ENCODE measurements around the gene TRIM50. TPM values are rescaled to one million over a fixed set of nuclear protein-coding genes. Genes with fewer than 3 reads are reported as not detected.
"Not testable (repeated sequence)": the region's sequence is repeated elsewhere in the genome, so short reads cannot be mapped to it uniquely, and the experiment has no call there.

TRIM50 gene
- total and polyA plus RNA-seq, 4 donors = 0.14 to 1.4 (median 0.15) TPM

- not testable (repeated sequence) for H3K27me3 ChIP-seq (ENCODE audit: control insufficient read depth in 4 of 4, insufficient read depth in 4 of 4, low read length in 3 of 4); H3K4me1 ChIP-seq (ENCODE audit: control insufficient read depth in 4 of 4, insufficient read depth in 4 of 4, low read length in 3 of 4); H3K36me3 ChIP-seq (ENCODE audit: control insufficient read depth in 4 of 4, insufficient read depth in 3 of 4, low read depth in 1 of 4, low read length in 3 of 4); H3K4me3 ChIP-seq (ENCODE audit: low read depth in 1 of 3, low read length in 3 of 3); H3K9ac ChIP-seq (ENCODE audit: low read depth in 1 of 2, low read length in 2 of 2); H3K27ac ChIP-seq (ENCODE audit: low read depth in 1 of 2, low read length in 2 of 2); H3K9me3 ChIP-seq (ENCODE audit: control insufficient read depth in 4 of 4, low read length in 3 of 4); DNase-seq (ENCODE audit: low spot score)
- WGBS = no CpG with 5 or more reads among the region's 13 CpGs
Observed at GRCh38 chr7:73297235-73297634, 30.6 kb downstream of the TRIM50 start.

DNA sequence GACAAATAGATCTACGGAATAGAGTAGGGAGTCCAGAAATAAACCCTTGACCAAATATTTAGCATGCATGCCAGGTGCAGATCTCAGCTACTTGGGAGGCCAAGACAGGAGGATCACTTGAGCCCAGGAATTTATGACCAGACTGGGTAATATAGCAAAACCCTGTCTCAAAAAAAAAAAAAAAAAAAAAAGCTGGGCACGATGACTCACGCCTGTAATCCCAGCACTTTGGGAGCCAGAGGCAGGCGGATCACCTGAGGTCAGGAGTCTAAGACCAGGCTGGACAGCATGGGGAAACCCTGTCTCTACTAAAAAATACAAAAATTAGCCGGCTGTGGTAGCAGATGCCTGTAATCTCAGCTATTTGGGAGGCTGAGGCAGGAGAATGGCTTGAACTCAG is 50.7 kb downstream of the TRIM50 start:
- H3K36me3 ChIP-seq (ENCODE audit: control insufficient read depth in 4 of 4, insufficient read depth in 3 of 4, low read depth in 1 of 4, low read length in 3 of 4); H3K27me3 ChIP-seq (ENCODE audit: control insufficient read depth in 4 of 4, insufficient read depth in 4 of 4, low read length in 3 of 4); DNase-seq (ENCODE audit: low spot score); H3K27ac ChIP-seq (ENCODE audit: low read depth in 1 of 2, low read length in 2 of 2); H3K9ac ChIP-seq (ENCODE audit: low read depth in 1 of 2, low read length in 2 of 2); H3K4me1 ChIP-seq (ENCODE audit: control insufficient read depth in 4 of 4, insufficient read depth in 4 of 4, low read length in 3 of 4); H3K9me3 ChIP-seq (ENCODE audit: control insufficient read depth in 4 of 4, low read length in 3 of 4); H3K4me3 ChIP-seq (ENCODE audit: low read depth in 1 of 3, low read length in 3 of 3): not testable (repeated sequence)
- WGBS = 76% methylated on average over 1 of the region's 5 CpGs

DNA sequence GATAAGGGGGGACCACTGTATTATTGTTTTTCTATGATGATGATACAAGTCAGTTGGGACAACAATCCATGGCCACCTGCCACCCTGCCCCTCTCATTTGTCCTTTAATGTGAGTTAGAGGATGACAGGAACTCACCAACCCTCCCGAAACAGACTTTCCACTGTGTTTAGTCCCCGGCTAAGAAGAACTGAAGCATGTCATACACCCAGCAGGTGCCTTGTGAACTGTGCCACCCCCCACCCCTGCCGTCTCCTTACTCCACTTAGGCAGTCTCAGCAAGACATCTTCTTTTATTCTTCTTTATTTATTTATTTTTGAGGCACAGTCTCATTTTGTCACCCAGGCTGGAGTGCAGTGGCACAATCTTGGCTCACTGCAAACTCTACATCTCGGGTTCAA is 60.1 kb downstream of the TRIM50 start:
- not testable (repeated sequence) for H3K36me3 ChIP-seq (ENCODE audit: control insufficient read depth in 4 of 4, insufficient read depth in 3 of 4, low read depth in 1 of 4, low read length in 3 of 4); H3K4me3 ChIP-seq (ENCODE audit: low read depth in 1 of 3, low read length in 3 of 3); DNase-seq (ENCODE audit: low spot score); H3K4me1 ChIP-seq (ENCODE audit: control insufficient read depth in 4 of 4, insufficient read depth in 4 of 4, low read length in 3 of 4); H3K27ac ChIP-seq (ENCODE audit: low read depth in 1 of 2, low read length in 2 of 2); H3K9me3 ChIP-seq (ENCODE audit: control insufficient read depth in 4 of 4, low read length in 3 of 4); H3K9ac ChIP-seq (ENCODE audit: low read depth in 1 of 2, low read length in 2 of 2); H3K27me3 ChIP-seq (ENCODE audit: control insufficient read depth in 4 of 4, insufficient read depth in 4 of 4, low read length in 3 of 4)
- 86% methylated on average over 3 of the region's 4 CpGs for WGBS

DNA sequence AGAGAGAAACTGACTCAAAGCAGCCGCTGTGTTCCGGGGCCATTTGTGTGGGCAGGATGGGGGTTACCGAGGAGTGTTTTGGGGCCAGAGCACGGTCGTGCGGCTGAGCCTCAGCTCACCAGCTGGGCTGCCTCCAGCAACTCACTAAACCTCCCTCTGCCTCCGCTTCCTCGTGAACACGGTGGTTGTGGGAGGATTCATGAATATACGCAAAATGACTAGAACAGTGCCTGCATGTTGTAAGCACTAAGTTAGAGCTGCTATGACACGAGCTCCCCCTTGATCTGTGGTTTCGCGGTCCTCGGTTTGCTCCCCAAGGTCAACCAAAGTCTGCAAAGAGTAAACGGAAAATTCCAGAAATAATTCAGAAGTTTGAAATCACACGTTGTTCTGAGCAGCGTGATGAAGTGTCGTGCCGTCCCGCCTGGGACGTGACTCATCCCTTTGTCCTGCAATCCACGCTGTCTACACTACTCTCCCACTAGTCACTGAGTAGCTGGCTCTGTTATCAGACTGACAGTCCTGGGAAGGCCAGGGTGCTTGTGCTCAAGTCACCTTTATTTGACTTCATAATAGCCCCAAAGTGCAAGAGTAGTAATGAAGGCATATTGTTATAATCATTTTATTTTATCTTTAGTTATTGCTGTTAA is 61.0 kb downstream of the TRIM50 start:
- not testable (repeated sequence) for H3K4me1 ChIP-seq (ENCODE audit: control insufficient read depth in 4 of 4, insufficient read depth in 4 of 4, low read length in 3 of 4); H3K9ac ChIP-seq (ENCODE audit: low read depth in 1 of 2, low read length in 2 of 2); H3K27me3 ChIP-seq (ENCODE audit: control insufficient read depth in 4 of 4, insufficient read depth in 4 of 4, low read length in 3 of 4); H3K9me3 ChIP-seq (ENCODE audit: control insufficient read depth in 4 of 4, low read length in 3 of 4); H3K27ac ChIP-seq (ENCODE audit: low read depth in 1 of 2, low read length in 2 of 2); DNase-seq (ENCODE audit: low spot score); H3K4me3 ChIP-seq (ENCODE audit: low read depth in 1 of 3, low read length in 3 of 3); H3K36me3 ChIP-seq (ENCODE audit: control insufficient read depth in 4 of 4, insufficient read depth in 3 of 4, low read depth in 1 of 4, low read length in 3 of 4)
- WGBS = no CpG with 5 or more reads among the region's 22 CpGs

Small RNA genes lying within 50 kb of the gene (small RNA-seq; reads per million reads assigned to genes)
- gene RNU6-1080P = not detected

Other genes starting within 250 kb of the TRIM50 start
- gene SPDYE9, start 242.0 kb downstream of the TRIM50 start, total RNA-seq = not detected
- under 1 TPM in 1 of 2 donors, not detected in 1; 0.61 TPM for gene SPDYE9, start 242.0 kb downstream of the TRIM50 start, polyA plus RNA-seq
- gene NSUN5, start 19.3 kb downstream of the TRIM50 start, total RNA-seq = 10 to 100 TPM in 1 of 2 donors, 1 to 10 TPM in 1; 9.0 to 12.4 TPM
- gene NSUN5, start 19.3 kb downstream of the TRIM50 start, polyA plus RNA-seq = 10 to 100 TPM in 1 of 2 donors, 1 to 10 TPM in 1; 7.2 to 11.7 TPM
- not detected for gene FKBP6, start 79 bp upstream of the TRIM50 start, total RNA-seq
- not detected for gene FKBP6, start 79 bp upstream of the TRIM50 start, polyA plus RNA-seq
- under 1 TPM; 0.33 to 0.56 TPM for gene FZD9, start 105.7 kb upstream of the TRIM50 start, total RNA-seq
- under 1 TPM; 0.11 to 0.18 TPM for gene FZD9, start 105.7 kb upstream of the TRIM50 start, polyA plus RNA-seq
- 10 to 100 TPM; 30.7 to 31.3 TPM for gene BAZ1B, start 194.2 kb upstream of the TRIM50 start, total RNA-seq
- gene BAZ1B, start 194.2 kb upstream of the TRIM50 start, polyA plus RNA-seq = 10 to 100 TPM in 1 of 2 donors, 1 to 10 TPM in 1; 8.6 to 12.3 TPM
- 10 to 100 TPM; 13.2 to 15.5 TPM for gene BCL7B, start 229.6 kb upstream of the TRIM50 start, total RNA-seq
- gene BCL7B, start 229.6 kb upstream of the TRIM50 start, polyA plus RNA-seq = 10 to 100 TPM; 27.0 to 27.5 TPM

All from liver (tissue), 10 donors.